B cell (primary cell): ENCODE results near the gene PPP1CB.

Source experiments
- CTCF ChIP-seq: fragments of 200-600 bp; IDR thresholded peaks from one replicate; pipeline ENCODE4 v1.8.0; 2022; ENCODE audit warnings: antibody characterized with exemption, mild to moderate bottlenecking
- EZH2 ChIP-seq: IDR thresholded peaks from 2 replicates; pipeline ENCODE4 v1.6.1; 2012; ENCODE audit warnings: borderline replicate concordance, low read depth, mild to moderate bottlenecking, moderate library complexity, low read length; ENCODE audit not compliant: insufficient read depth, poor library complexity, severe bottlenecking

- no peak for TF ChIP-seq EZH2
- no peak for TF ChIP-seq CTCF
Measured at GRCh38 chr2:28779001-28779400, 27.4 kb downstream of the PPP1CB start.
